ENCODE measurements around the gene SLX1A. TPM values are rescaled to one million over a fixed set of nuclear protein-coding genes. Genes with fewer than 3 reads are reported as not detected.

The SLX1A gene
- total RNA-seq, 2 experiments from 2014 or later: 116 to 129 TPM

DNA sequence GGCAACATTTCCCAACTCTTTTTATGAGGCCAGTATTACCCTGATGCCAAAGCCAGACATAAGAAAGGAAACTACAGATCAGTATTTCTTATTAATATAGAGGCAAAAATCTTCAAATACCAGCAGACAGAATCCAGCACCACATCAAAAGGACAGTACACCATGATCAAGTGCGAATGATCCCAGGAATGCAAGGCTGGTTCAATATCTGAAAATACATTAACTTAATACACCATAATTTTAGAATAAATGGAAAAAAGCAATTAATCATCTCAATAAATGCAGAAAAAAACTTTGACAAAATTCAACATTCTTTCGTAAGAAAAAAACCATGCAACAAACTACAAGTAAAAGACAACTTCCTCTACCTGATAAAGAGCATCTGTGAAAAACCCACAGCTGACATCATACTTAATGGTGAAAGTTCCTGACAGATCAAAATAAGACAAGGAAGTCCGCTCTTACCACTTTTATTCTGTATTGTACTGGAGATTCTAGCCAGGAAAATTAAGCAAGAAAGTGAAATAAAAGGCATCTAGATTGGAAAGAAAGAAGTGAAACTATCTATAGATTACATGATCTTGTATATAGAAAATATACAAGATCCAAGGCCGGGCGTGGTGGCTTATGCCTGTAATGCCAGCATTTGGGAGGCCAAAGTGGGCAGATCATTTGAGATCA is 44.3 kb upstream of the SLX1A start:
- H3K36me3 Mint-ChIP-seq (ENCODE audit: low read depth): peaks cover 3% of the 10 kb centered on the region

GRCh38 chr16:30151091-30151490 is 42.6 kb upstream of the SLX1A start:
- peaks cover 3% of the 10 kb centered on the region for H3K36me3 Mint-ChIP-seq (ENCODE audit: low read depth)
- H3K27me3 Mint-ChIP-seq: no peaks in the 10 kb centered on the region
- TF ChIP-seq CTCF (IDR thresholded peaks at IDR 0.05): no peak
- POLR2A ChIA-PET: no interaction called here
- no peaks in the 10 kb centered on the region for H3K4me1 Mint-ChIP-seq (ENCODE audit: low read depth)
- DNase-seq: no peak
- no peak overlapping the region for H3K27ac Mint-ChIP-seq
- intact Hi-C loops (cut with micrococcal nuclease): no loop called here
- peaks cover 6% of the 10 kb centered on the region for H3K9me3 Mint-ChIP-seq
- no peak overlapping the region for H3K4me3 Mint-ChIP-seq
- ATAC-seq: no peak
- CTCF ChIA-PET: interaction anchor here (1.1 kb wide), 1 partner anchor 56 kb away, joined by 3 read pairs; no protein-coding TSS in a partner anchor

More for the DNA sequence above, 44.3 kb upstream of the SLX1A start:
- Mint-ChIP-seq H3K9me3 (peaks cover 6% of the 10 kb centered on the region), H3K4me1 (ENCODE audit: low read depth) (peaks cover 3% of the 10 kb centered on the region), H3K27ac (no peak overlapping the region), H3K27me3 (no peaks in the 10 kb centered on the region), H3K4me3 (no peak overlapping the region)
- intact Hi-C loops (cut with micrococcal nuclease): no loop called here
- no peak for ATAC-seq
- POLR2A ChIA-PET: no interaction called here
- DNase-seq: no peak
- TF ChIP-seq CTCF (IDR thresholded peaks at IDR 0.05): no peak
- CTCF ChIA-PET: no interaction called here

DNA sequence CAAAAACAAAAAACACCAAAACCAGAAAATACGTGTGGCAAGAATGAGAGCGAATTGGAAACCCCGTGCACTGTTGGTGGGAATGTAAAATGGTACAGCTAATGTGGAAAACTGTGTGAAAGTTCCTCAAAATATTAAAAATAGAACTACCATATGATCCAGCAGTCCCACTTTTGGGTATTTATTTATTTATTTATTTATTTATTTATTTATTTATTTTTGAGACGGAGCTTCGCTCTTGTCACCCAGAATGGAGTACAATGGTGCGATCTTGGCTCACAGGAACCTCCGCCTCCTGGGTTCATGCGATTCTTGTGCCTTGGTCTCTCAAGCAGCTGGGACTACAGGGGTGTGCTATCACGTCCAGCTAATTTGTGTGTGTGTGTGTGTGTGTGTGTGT is 41.2 kb upstream of the SLX1A start:
- POLR2A ChIA-PET: interaction anchor here (0.6 kb wide), 1 partner anchor 29 kb away, joined by 3 read pairs; no protein-coding TSS in a partner anchor
- no peaks in the 10 kb centered on the region for H3K4me1 Mint-ChIP-seq (ENCODE audit: low read depth)

DNA sequence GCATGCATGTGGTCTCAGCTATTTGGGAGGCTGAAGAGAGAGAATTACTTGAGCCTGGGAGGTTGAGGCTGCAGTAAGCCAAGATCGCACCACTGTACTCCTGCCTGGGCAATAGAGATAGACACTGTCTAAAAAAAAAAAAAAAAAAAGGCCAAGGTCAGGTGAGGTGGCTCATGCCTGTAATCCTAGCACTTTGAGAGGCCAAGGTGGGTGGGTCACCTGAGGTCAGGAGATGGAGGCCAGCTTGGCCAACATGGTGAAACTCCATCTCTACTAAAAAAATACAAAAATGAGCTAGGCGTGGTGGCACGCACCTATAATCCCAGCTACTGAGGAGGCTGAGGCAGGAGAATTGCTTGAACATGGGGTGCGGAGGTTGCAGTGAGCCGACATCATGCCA is 38.5 kb upstream of the SLX1A start:
- Mint-ChIP-seq H3K4me3 (no peak overlapping the region), H3K4me1 (ENCODE audit: low read depth) (no peaks in the 10 kb centered on the region), H3K9me3 (no peaks in the 10 kb centered on the region), H3K36me3 (ENCODE audit: low read depth) (no peaks in the 10 kb centered on the region), H3K27me3 (no peaks in the 10 kb centered on the region), H3K27ac (no peak overlapping the region)
- DNase-seq (no peak), ATAC-seq (no peak)
- ChIA-PET POLR2A (interaction anchor here (0.9 kb wide), 2 partner anchors 12 to 28 kb away, joined by 3 to 4 read pairs; partner anchors contain the start of gene CORO1A), CTCF (no interaction called here)
- intact Hi-C loops (cut with micrococcal nuclease): no loop called here
- no peak for TF ChIP-seq CTCF (IDR thresholded peaks at IDR 0.05)

More for the DNA sequence above, 41.2 kb upstream of the SLX1A start:
- no peak for DNase-seq
- intact Hi-C loops (cut with micrococcal nuclease): no loop called here
- ATAC-seq: no peak
- peaks cover 6% of the 10 kb centered on the region for H3K9me3 Mint-ChIP-seq
- CTCF ChIA-PET: no interaction called here
- no peak overlapping the region for H3K27ac Mint-ChIP-seq
- H3K4me3 Mint-ChIP-seq: no peak overlapping the region
- H3K27me3 Mint-ChIP-seq: no peaks in the 10 kb centered on the region
- H3K36me3 Mint-ChIP-seq (ENCODE audit: low read depth): peaks cover 3% of the 10 kb centered on the region
- TF ChIP-seq CTCF (IDR thresholded peaks at IDR 0.05): no peak

- Mint-ChIP-seq H3K27ac (no peak overlapping the region), H3K27me3 (no peaks in the 10 kb centered on the region), H3K9me3 (no peaks in the 10 kb centered on the region), H3K36me3 (ENCODE audit: low read depth) (no peaks in the 10 kb centered on the region), H3K4me3 (no peak overlapping the region), H3K4me1 (ENCODE audit: low read depth) (peaks cover under 1% of the 10 kb centered on the region)
- POLR2A ChIA-PET: no interaction called here
- no peak for DNase-seq
- TF ChIP-seq CTCF (IDR thresholded peaks at IDR 0.05): no peak
- CTCF ChIA-PET: no interaction called here
- no peak for ATAC-seq
- intact Hi-C loops (cut with micrococcal nuclease): no loop called here
Measured at GRCh38 chr16:30157214-30157613, 36.5 kb upstream of the SLX1A start.

Data from activated CD8-positive, alpha-beta T cell treated with anti-CD3 and anti-CD28 coated beads for 36 hours (primary cell).